Fibroblast of gingiva (primary cell): ENCODE measurements around the gene PLBD2.

ENCODE experiments used
- DNase-seq: peaks from one replicate; pipeline ENCODE4 v3.0.0-alpha.2; 2011; ENCODE audit warnings: low read depth

PLBD2 gene

GRCh38 chr12:113393749-113394148 lies 35.4 kb downstream of the PLBD2 start:
- DNase-seq: no peak

GRCh38 chr12:113395119-113395518 lies 36.7 kb downstream of the PLBD2 start:
- no peak for DNase-seq

- DNase-seq: no peak
Measured at GRCh38 chr12:113396200-113396599, 37.8 kb downstream of the PLBD2 start.

- DNase-seq: no peak
Measured at GRCh38 chr12:113396828-113397496, 38.6 kb downstream of the PLBD2 start.

- no peak for DNase-seq
Measured at GRCh38 chr12:113397497-113398197, 39.3 kb downstream of the PLBD2 start.

- DNase-seq: no peak
Measured at GRCh38 chr12:113398346-113399290, 40.2 kb downstream of the PLBD2 start.

GRCh38 chr12:113399490-113399889 lies 41.1 kb downstream of the PLBD2 start:
- DNase-seq: no peak

- DNase-seq: no peak
Measured at GRCh38 chr12:113400362-113400761, 42.0 kb downstream of the PLBD2 start.

- no peak for DNase-seq
Measured at GRCh38 chr12:113401066-113402000, 42.9 kb downstream of the PLBD2 start.

- no peak for DNase-seq
Measured at GRCh38 chr12:113402586-113403260, 44.3 kb downstream of the PLBD2 start.

- DNase-seq: no peak
Measured at GRCh38 chr12:113403435-113404415, 45.3 kb downstream of the PLBD2 start, which contains the start of gene SDS. Gene SDS (minus strand): TSS chr12:113403887. CDS start chr12:113399708, 4,179 bp downstream.

- no peak for DNase-seq
Measured at GRCh38 chr12:113405694-113406093, 47.3 kb downstream of the PLBD2 start.

- peak; percentile 69 for DNase-seq
Measured at GRCh38 chr12:113407931-113408600, 49.7 kb downstream of the PLBD2 start.

- no peak for DNase-seq
Measured at GRCh38 chr12:113408756-113409298, 50.4 kb downstream of the PLBD2 start.

- DNase-seq: no peak
Measured at GRCh38 chr12:113409462-113410124, 51.2 kb downstream of the PLBD2 start.

GRCh38 chr12:113413488-113413939 lies 55.1 kb downstream of the PLBD2 start:
- peak; percentile 15 for DNase-seq

- no peak for DNase-seq
Measured at GRCh38 chr12:113414519-113415038, 56.2 kb downstream of the PLBD2 start.
